GDM1 (cell line): ENCODE measurements around the gene SOBP.

Experiments used
- DNase-seq: peaks from one replicate; lab custom pipeline; 2025; lab: John Stamatoyannopoulos, UW

The SOBP gene

GRCh38 chr6:107692351-107692750, 202.4 kb downstream of the SOBP start:
- no peak for DNase-seq

- no peak for DNase-seq
Observed at GRCh38 chr6:107695061-107695720, 205.3 kb downstream of the SOBP start.

DNA sequence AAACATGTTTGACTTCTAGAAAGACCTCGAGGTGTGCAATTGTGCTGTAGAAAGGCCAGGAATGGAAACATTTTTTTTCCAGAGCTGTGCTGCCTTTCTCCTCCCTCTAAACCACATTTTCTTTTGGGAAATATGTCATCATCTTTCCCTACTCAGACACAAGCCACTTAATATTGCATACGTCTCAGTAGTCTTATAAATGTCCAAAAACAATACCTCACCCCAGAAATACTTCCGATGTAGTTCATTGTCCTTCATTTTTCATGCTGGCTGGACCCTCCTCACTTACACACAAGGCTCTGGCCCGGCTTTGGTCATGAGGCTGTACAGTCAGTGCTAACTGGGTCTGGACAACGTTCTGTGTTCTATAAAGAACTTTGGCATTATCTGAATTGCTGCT, 207.8 kb downstream of the SOBP start:
- no peak for DNase-seq

DNA sequence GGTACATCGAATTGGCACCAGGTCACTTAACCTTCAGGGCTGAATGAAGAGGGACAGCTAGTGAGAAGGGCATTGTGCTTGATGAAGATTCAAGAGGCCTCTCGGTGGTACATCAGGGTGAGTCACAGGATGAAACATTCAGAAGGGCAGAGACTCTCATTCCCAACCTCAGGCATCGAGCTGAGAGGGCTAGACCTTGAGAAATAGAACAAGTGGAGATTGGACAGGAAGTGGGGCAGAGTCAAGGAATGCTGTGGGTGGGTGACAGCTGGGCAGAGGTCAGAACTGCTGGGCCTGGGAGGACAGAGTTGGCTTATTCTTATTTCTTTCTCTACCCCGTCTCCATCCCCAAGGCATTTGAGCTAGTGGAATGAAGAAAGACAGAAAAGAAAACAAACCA, 208.2 kb downstream of the SOBP start:
- no peak for DNase-seq

GRCh38 chr6:107699254-107699653, 209.3 kb downstream of the SOBP start:
- DNase-seq, result no peak

DNA sequence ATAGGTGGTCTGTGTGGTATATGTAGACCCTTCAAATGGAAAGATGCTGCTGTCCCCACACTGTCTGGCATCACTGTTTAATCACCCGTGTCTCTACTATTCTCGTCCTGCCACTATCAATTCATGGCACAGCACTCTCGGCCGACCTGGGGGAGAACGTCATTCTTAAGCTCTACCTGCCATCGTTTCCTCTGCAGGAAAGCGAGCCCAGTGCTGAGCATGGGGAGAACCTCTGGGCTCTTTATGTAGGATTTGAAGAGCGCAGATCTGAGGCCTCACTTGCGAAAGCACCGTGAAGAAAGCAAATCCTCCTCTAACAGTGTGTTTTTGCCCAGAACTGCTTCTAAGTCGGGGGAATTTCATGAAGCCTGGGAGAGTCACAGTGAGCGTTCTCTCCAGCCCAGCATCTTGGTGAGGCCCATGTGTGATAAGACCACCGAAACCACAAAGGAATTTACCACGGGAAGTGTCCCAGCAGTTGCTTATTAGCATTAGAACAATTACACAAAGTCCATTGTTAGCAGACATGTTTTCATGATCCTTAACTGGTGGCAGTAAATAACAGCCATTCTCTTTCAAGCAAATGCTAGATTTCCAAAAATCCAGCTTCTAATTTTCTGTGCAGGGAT, 209.9 kb downstream of the SOBP start:
- no peak for DNase-seq

GRCh38 chr6:107703606-107704005, 213.7 kb downstream of the SOBP start:
- no peak for DNase-seq

DNA sequence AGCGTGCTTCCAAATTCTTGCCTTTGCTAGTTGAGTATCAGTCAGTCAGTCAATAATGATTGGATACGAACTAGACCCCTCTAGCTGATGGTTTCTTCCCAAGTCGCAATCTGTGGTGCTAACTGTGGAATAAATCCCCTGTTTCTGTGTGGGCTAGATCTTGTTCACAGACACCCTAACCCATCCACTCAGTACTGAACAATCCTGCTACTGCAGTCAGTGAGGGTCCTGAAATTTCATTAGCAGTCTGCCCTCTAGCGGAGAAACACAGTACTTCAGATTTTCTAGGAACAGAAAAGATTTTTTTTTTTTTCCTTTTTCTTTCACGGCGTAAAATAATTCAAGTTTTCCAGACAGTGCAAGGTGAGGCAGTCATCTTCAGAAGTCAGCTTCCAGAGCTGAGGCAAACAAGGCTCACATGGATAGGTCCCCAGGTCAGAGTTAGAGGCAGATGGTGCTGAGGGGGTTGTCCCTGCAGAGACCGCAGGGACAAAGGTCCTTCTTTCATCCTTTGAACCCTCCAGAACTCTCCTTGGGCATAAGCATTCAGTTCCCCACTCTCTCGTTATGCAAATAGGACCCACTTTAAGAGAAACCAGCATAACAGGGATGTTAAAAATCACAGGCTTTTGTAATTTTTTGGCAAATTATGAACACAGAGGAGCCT, 214.6 kb downstream of the SOBP start:
- no peak for DNase-seq

GRCh38 chr6:107706516-107707115, 216.7 kb downstream of the SOBP start:
- no peak for DNase-seq

GRCh38 chr6:107707346-107708275, 217.7 kb downstream of the SOBP start:
- DNase-seq, result no peak

DNA sequence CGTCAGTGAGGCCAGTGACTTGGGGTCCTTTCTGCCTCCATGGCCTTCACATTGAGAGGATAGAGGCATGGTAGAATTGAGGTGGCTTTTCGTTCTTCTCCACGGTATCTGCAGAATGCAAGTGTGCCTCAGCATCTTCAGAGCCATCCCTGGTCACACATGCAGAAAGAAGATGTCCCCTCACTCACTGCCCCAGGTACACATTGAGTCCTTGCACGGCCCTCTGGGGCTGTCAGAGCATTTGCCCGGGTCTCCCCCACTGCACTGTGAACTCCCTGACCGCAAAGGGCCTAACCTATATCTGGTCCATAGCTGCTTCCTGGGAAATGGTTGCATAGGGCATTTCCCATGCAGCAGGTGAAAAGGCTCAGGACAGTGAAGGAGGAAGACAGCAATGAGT, 218.5 kb downstream of the SOBP start:
- no peak for DNase-seq

GRCh38 chr6:107709341-107709740, 219.4 kb downstream of the SOBP start:
- DNase-seq, result no peak
